Smooth muscle cell (in vitro differentiated cells): Measurements from ENCODE around the gene UNC13B. TPM values are rescaled to one million over a fixed set of nuclear protein-coding genes. Genes with fewer than 3 reads are reported as not detected.

Source experiments
- DNase-seq: peaks from one replicate; lab custom pipeline; 2025; ENCODE audit not compliant: unreplicated experiment; lab: John Stamatoyannopoulos, UW
- H2AFZ ChIP-seq: fragments of 200-600 bp; sonication (generic); 2 replicates; pipeline ENCODE4 v1.6.0; 2016; ENCODE audit warnings: antibody characterized with exemption, low read depth, mild to moderate bottlenecking
- H3F3A ChIP-seq: fragments of 200-600 bp; sonication (generic); 2 replicates; pipeline ENCODE4 v1.6.0; 2017; ENCODE audit warnings: antibody characterized with exemption, low read depth
- H3K27ac ChIP-seq: fragments of 200-600 bp; sonication (generic); 2 replicates; pipeline ENCODE4 v1.5.1; 2016; ENCODE audit warnings: low read depth, mild to moderate bottlenecking
- H3K27me3 ChIP-seq: fragments of 200-600 bp; sonication (generic); 2 replicates; pipeline ENCODE4 v1.6.1; 2016; ENCODE audit warnings: low read depth, mild to moderate bottlenecking
- H3K36me3 ChIP-seq: fragments of 200-600 bp; sonication (generic); 2 replicates; pipeline ENCODE4 v1.5.1; 2016; ENCODE audit warnings: low read depth
- H3K4me1 ChIP-seq: fragments of 200-600 bp; sonication (generic); 2 replicates; pipeline ENCODE4 v1.5.1; 2016; ENCODE audit warnings: low read depth
- H3K4me2 ChIP-seq: fragments of 200-600 bp; sonication (generic); 2 replicates; pipeline ENCODE4 v1.6.0; 2016; ENCODE audit warnings: mild to moderate bottlenecking
- H3K4me3 ChIP-seq: fragments of 200-600 bp; sonication (generic); 2 replicates; pipeline ENCODE4 v1.5.1; 2016; ENCODE audit warnings: mild to moderate bottlenecking
- H3K79me2 ChIP-seq: fragments of 200-600 bp; sonication (generic); 2 replicates; pipeline ENCODE4 v1.6.0; 2016; ENCODE audit warnings: low read depth, mild to moderate bottlenecking
- H3K9ac ChIP-seq: fragments of 200-600 bp; sonication (generic); 2 replicates; pipeline ENCODE4 v1.6.0; 2016; ENCODE audit warnings: low read depth
- H3K9me3 ChIP-seq: fragments of 200-600 bp; sonication (generic); replicated peaks from 2 replicates; pipeline ENCODE4 v1.5.1; 2016; ENCODE audit warnings: low read depth
- H4K20me1 ChIP-seq: fragments of 200-600 bp; sonication (generic); 2 replicates; pipeline ENCODE4 v1.6.0; 2016; ENCODE audit warnings: low read depth
- CTCF ChIP-seq: fragments of 200-600 bp; sonication (generic); IDR thresholded peaks from 2 replicates; pipeline ENCODE4 v1.5.1; 2017; ENCODE audit warnings: borderline replicate concordance, mild to moderate bottlenecking, antibody characterized with exemption; ENCODE audit not compliant: insufficient read depth, poor library complexity, severe bottlenecking
- WGBS: methylation state at CpG from one replicate; pipeline ENCODE4 v1.1.7; 2016; ENCODE audit warnings: low lambda C conversion rate; 5-methylcytosine and 5-hydroxymethylcytosine counted together
- polyA plus RNA-seq: library from polyadenylated mRNA; unstranded; fragments of >200 nt; fragmentation: Nextera tagmentation; extraction: Ambion mirVana; gene quantifications from 2 replicates; pipeline ENCODE4 v1.2.1, GENCODE V29; 2016
- total RNA-seq: library from RNA; depleted of rRNA; stranded (reverse); fragments of >200 nt; gene quantifications from 2 replicates; pipeline ENCODE4 v1.2.3, GENCODE V29; 2014

The UNC13B gene
- total and polyA plus RNA-seq, 2 experiments from 2014 or later: 9.2 to 15.1 TPM

DNA sequence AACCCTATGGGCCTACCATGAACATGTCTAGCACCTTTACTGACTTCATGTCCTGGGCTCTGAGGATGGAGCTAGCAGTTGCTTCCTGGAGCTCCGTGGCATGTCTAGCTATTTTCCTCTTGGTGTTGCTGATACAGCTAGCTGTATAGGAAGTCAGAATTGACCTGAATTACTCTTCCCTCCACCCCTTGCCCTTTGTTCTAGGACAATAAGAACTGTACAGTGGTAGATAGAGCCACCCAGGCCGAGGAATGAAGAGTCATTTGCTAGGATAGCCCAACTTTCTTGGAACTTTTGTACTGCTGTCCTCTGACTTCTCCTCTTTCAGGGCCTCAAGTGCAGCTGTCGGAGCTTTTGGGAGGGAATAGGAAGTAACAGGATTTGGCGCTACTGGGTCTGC is 218.2 kb downstream of the UNC13B start:
- Histone ChIP-seq H3K4me1 (no peaks in the 10 kb centered on the region), H3K4me3 (no peak overlapping the region), H3K27me3 (no peaks in the 10 kb centered on the region), H3K4me2 (no peak overlapping the region), H3K9me3 (no peaks in the 10 kb centered on the region), H3K36me3 (no peaks in the 10 kb centered on the region), H4K20me1 (no peaks in the 10 kb centered on the region), H3K9ac (no peak overlapping the region), H3K27ac (no peak overlapping the region), H2AFZ (no peak overlapping the region), H3K79me2 (no peaks in the 10 kb centered on the region), H3F3A (no peaks in the 10 kb centered on the region)
- DNase-seq: no peak
- WGBS: 93% methylated on average over 4 of the region's 4 CpGs
- TF ChIP-seq CTCF: no peak

DNA sequence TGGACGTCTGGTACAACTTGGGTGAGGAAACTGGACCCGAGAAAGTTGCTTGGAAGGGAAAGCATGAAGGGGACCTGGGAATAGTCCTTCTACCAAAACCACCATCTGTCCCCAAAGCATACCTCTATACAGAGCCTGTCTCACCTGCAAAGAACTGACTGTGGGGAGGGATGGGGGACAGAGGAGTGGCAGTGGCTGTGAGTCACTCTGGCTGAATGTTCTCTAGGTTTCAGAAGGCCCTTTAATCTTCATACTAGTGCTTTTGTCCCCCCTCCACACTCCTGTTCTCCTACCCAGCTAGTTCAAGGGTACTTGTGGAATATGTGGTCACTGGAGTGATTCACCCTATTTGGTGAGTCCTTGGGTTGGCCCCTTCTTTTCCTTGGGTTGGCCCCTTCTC is 218.8 kb downstream of the UNC13B start:
- H3K9ac ChIP-seq: no peak overlapping the region
- no peaks in the 10 kb centered on the region for H3K36me3 ChIP-seq
- no peaks in the 10 kb centered on the region for H3K79me2 ChIP-seq
- H3K27me3 ChIP-seq: no peaks in the 10 kb centered on the region
- H3K4me3 ChIP-seq: no peak overlapping the region
- no peaks in the 10 kb centered on the region for H3K9me3 ChIP-seq
- no peaks in the 10 kb centered on the region for H3F3A ChIP-seq
- no peak overlapping the region for H3K4me2 ChIP-seq
- no peak for TF ChIP-seq CTCF
- DNase-seq: no peak
- no peak overlapping the region for H3K27ac ChIP-seq
- no peak overlapping the region for H2AFZ ChIP-seq
- H3K4me1 ChIP-seq: no peaks in the 10 kb centered on the region
- no peaks in the 10 kb centered on the region for H4K20me1 ChIP-seq
- WGBS: 90% methylated on average over 2 of the region's 2 CpGs

GRCh38 chr9:35385042-35385441 is 223.2 kb downstream of the UNC13B start:
- no peaks in the 10 kb centered on the region for H3K4me1 ChIP-seq
- no peaks in the 10 kb centered on the region for H3K27me3 ChIP-seq
- no peak overlapping the region for H2AFZ ChIP-seq
- WGBS: 71% methylated on average over 2 of the region's 2 CpGs
- H3K9me3 ChIP-seq: no peaks in the 10 kb centered on the region
- H3K27ac ChIP-seq: no peak overlapping the region
- H3K79me2 ChIP-seq: no peaks in the 10 kb centered on the region
- no peak for DNase-seq
- H3K4me2 ChIP-seq: no peak overlapping the region
- peak; percentile 8 for TF ChIP-seq CTCF
- no peak overlapping the region for H3K4me3 ChIP-seq
- no peaks in the 10 kb centered on the region for H3K36me3 ChIP-seq
- H3K9ac ChIP-seq: no peak overlapping the region
- no peaks in the 10 kb centered on the region for H3F3A ChIP-seq
- no peaks in the 10 kb centered on the region for H4K20me1 ChIP-seq

DNA sequence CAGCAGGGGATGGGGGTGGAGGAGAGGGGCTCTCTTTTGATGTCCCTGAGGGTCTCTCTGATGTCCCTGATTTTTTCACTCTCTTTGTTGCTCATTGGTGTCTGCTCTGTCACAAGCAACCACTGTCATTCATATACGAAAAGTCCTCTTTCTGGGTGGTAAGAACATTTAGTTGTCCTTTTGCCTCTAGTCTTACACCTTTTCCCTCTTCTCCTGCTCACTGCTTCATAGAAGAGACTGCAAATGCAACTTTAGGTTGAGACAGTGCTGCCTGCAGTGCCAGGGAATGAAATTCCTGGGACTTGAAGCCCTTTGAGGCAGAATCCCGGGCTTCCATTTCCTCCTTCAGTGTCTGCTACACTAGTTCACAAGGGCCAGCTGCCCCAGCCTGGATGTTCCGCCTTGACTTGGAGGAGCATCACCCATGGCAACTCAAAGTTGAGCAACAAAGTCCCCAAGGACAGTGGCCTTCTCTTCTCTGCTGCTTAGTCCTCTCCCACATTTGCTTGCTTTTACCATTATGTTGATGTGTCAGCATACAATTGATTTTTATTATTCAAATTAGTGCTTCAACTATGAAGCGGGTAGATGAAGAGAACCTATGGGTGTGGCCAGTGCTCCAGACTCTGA is 233.4 kb downstream of the UNC13B start:
- no peak for DNase-seq
- no peaks in the 10 kb centered on the region for H3K27me3 ChIP-seq
- H3K4me3 ChIP-seq: no peak overlapping the region
- H3F3A ChIP-seq: no peaks in the 10 kb centered on the region
- H3K27ac ChIP-seq: no peak overlapping the region
- H3K79me2 ChIP-seq: no peaks in the 10 kb centered on the region
- no peak overlapping the region for H3K9ac ChIP-seq
- H4K20me1 ChIP-seq: no peaks in the 10 kb centered on the region
- TF ChIP-seq CTCF: no peak
- no peak overlapping the region for H3K4me2 ChIP-seq
- no peaks in the 10 kb centered on the region for H3K36me3 ChIP-seq
- no peaks in the 10 kb centered on the region for H3K4me1 ChIP-seq
- WGBS: 96% methylated on average over 4 of the region's 4 CpGs
- H2AFZ ChIP-seq: no peak overlapping the region
- no peaks in the 10 kb centered on the region for H3K9me3 ChIP-seq
